Kidney epithelial cell (primary cell): ENCODE results near the gene CD48. TPM values are rescaled to one million over a fixed set of nuclear protein-coding genes. Genes with fewer than 3 reads are reported as not detected.

Experiments
- DNase-seq: peaks from one replicate; pipeline ENCODE4 v3.0.0-alpha.2; 2010; ENCODE audit warnings: low read depth
- H3K27me3 ChIP-seq: 2 replicates; pipeline ENCODE4 v1.6.0; 2011; ENCODE audit warnings: low read length; ENCODE audit not compliant: control insufficient read depth, insufficient read depth
- H3K36me3 ChIP-seq: 2 replicates; pipeline ENCODE4 v1.5.1; 2011; ENCODE audit warnings: low read length; ENCODE audit not compliant: control insufficient read depth, insufficient read depth
- H3K4me3 ChIP-seq: 2 replicates; pipeline ENCODE4 v1.5.1; 2011; ENCODE audit warnings: low read depth, mild to moderate bottlenecking, control low read depth, low read length
- CTCF ChIP-seq: IDR thresholded peaks from 2 replicates; pipeline ENCODE4 v1.5.1; 2011; ENCODE audit warnings: mild to moderate bottlenecking, moderate library complexity, low read length, control low read depth, inconsistent platforms; ENCODE audit not compliant: insufficient read depth, poor library complexity, severe bottlenecking
- total RNA-seq: library from RNA; depleted of rRNA; stranded (reverse); fragments of >200 nt; gene quantifications from 2 replicates; pipeline ENCODE4 v1.2.3, GENCODE V29; 2015

Gene CD48
- total RNA-seq, 1 donor from 2014 or later, result not detected

- H3K4me3 ChIP-seq, result no peak overlapping the region
- no peak for TF ChIP-seq CTCF
- H3K27me3 ChIP-seq, result no peaks in the 10 kb centered on the region
- no peak for DNase-seq
- no peaks in the 10 kb centered on the region for H3K36me3 ChIP-seq
Measured at GRCh38 chr1:160633330-160633903, 78.2 kb downstream of the CD48 start.

GRCh38 chr1:160631983-160632625 is 79.5 kb downstream of the CD48 start:
- no peak overlapping the region for H3K4me3 ChIP-seq
- no peaks in the 10 kb centered on the region for H3K36me3 ChIP-seq
- H3K27me3 ChIP-seq, result no peaks in the 10 kb centered on the region
- DNase-seq, result no peak
- no peak for TF ChIP-seq CTCF

GRCh38 chr1:160630523-160631451 is 80.8 kb downstream of the CD48 start:
- H3K4me3 ChIP-seq, result no peak overlapping the region
- TF ChIP-seq CTCF, result no peak
- no peak for DNase-seq
- H3K36me3 ChIP-seq, result no peaks in the 10 kb centered on the region
- H3K27me3 ChIP-seq, result no peaks in the 10 kb centered on the region

GRCh38 chr1:160629286-160630210 is 82.1 kb downstream of the CD48 start:
- DNase-seq, result no peak
- Histone ChIP-seq H3K27me3 (no peaks in the 10 kb centered on the region), H3K36me3 (no peaks in the 10 kb centered on the region), H3K4me3 (no peak overlapping the region)
- no peak for TF ChIP-seq CTCF

GRCh38 chr1:160628799-160629263 is 82.8 kb downstream of the CD48 start:
- Histone ChIP-seq H3K4me3 (no peak overlapping the region), H3K27me3 (no peaks in the 10 kb centered on the region), H3K36me3 (no peaks in the 10 kb centered on the region)
- no peak for DNase-seq
- no peak for TF ChIP-seq CTCF

Other genes with a start within 250 kb of the CD48 start
- not detected in 2 replicates for gene SLAMF6, start 188.6 kb downstream of the CD48 start, total RNA-seq
- gene CD84, start 132.3 kb downstream of the CD48 start, total RNA-seq, result not detected in 2 replicates
- gene SLAMF1, start 64.8 kb downstream of the CD48 start, total RNA-seq, result not detected in 2 replicates
- 0.08 and 0.21 TPM in 2 replicates for gene SLAMF7, start 27.4 kb upstream of the CD48 start, total RNA-seq
- not detected in 2 replicates for gene LY9, start 84.4 kb upstream of the CD48 start, total RNA-seq
- not detected in 2 replicates for gene CD244, start 151.1 kb upstream of the CD48 start, total RNA-seq
- not detected in 2 replicates for gene ITLN1, start 173.4 kb upstream of the CD48 start, total RNA-seq
- gene ITLN2, start 243.0 kb upstream of the CD48 start, total RNA-seq, result not detected in 2 replicates